Measurements from ENCODE around the gene TMEM52B. TPM values are rescaled to one million over a fixed set of nuclear protein-coding genes. Genes with fewer than 3 reads are reported as not detected.

TMEM52B gene
- total RNA-seq, 1 experiment from 2014 or later = not detected

DNA sequence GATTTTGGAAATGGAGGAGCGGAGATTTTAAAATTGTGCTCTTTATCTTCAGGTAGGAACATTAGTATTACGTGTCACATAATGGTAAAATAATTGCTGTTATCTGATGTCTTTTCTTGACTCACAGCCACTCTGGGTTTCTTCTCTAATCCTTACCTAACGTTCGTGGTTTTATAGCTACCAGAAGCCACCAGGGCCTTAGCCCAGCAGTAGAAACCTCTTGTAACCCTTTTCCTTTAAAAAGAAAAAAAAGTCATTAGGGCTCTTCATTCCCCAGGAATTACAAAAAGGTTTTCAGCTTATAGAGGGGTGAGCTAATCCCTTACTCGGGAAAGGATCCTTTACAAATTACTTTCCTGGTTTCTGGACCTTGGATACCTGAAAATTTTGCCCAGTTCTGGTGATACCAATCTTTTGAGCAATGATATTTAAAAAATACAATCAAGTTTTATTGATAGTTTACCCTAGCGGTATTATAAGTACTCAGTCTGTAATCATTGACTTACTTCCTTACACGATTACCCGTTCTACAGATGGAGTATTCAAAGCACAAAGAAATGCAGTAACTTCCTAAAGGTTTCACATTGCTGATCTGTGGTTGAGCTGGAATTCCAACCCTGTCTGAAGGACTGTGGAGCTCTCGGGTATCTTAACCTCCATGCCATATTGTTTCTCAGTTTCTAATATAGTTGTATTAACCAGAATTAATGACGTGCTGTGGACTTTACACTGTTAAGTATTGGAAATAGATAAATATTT lies 35.5 kb downstream of the TMEM52B start:
- no peak for DNase-seq (ENCODE audit: low read depth, low spot score)
- intact Hi-C loops (cut with micrococcal nuclease; ENCODE audit: unreplicated experiment) (no loop called here), in situ Hi-C loops (cut with HindIII; ENCODE audit: low pct_unique_long_range_greater_than_20kb, low sequenced_read_pairs) (no loop called here)
- no peak for TF ChIP-seq POLR2AphosphoS5 (IDR thresholded peaks at IDR 0.05; ENCODE audit: low read depth, low read length)
- TF ChIP-seq SIN3A (IDR thresholded peaks at IDR 0.05; ENCODE audit: borderline replicate concordance, insufficient read depth, low read depth, low read length) = no peak
- TF ChIP-seq, protein P1, sequence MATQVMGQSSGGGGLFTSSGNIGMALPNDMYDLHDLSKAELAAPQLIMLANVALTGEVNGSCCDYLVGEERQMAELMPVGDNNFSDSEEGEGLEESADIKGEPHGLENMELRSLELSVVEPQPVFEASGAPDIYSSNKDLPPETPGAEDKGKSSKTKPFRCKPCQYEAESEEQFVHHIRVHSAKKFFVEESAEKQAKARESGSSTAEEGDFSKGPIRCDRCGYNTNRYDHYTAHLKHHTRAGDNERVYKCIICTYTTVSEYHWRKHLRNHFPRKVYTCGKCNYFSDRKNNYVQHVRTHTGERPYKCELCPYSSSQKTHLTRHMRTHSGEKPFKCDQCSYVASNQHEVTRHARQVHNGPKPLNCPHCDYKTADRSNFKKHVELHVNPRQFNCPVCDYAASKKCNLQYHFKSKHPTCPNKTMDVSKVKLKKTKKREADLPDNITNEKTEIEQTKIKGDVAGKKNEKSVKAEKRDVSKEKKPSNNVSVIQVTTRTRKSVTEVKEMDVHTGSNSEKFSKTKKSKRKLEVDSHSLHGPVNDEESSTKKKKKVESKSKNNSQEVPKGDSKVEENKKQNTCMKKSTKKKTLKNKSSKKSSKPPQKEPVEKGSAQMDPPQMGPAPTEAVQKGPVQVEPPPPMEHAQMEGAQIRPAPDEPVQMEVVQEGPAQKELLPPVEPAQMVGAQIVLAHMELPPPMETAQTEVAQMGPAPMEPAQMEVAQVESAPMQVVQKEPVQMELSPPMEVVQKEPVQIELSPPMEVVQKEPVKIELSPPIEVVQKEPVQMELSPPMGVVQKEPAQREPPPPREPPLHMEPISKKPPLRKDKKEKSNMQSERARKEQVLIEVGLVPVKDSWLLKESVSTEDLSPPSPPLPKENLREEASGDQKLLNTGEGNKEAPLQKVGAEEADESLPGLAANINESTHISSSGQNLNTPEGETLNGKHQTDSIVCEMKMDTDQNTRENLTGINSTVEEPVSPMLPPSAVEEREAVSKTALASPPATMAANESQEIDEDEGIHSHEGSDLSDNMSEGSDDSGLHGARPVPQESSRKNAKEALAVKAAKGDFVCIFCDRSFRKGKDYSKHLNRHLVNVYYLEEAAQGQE (IDR thresholded peaks at IDR 0.05; ENCODE audit: insufficient read depth in 1 of 2, low read depth in 2 of 2, low read length in 1 of 2) = no peak
- TF ChIP-seq TCF7L2 (IDR thresholded peaks at IDR 0.05; ENCODE audit: low read depth, low read length) = no peak
- TF ChIP-seq, protein P2, sequence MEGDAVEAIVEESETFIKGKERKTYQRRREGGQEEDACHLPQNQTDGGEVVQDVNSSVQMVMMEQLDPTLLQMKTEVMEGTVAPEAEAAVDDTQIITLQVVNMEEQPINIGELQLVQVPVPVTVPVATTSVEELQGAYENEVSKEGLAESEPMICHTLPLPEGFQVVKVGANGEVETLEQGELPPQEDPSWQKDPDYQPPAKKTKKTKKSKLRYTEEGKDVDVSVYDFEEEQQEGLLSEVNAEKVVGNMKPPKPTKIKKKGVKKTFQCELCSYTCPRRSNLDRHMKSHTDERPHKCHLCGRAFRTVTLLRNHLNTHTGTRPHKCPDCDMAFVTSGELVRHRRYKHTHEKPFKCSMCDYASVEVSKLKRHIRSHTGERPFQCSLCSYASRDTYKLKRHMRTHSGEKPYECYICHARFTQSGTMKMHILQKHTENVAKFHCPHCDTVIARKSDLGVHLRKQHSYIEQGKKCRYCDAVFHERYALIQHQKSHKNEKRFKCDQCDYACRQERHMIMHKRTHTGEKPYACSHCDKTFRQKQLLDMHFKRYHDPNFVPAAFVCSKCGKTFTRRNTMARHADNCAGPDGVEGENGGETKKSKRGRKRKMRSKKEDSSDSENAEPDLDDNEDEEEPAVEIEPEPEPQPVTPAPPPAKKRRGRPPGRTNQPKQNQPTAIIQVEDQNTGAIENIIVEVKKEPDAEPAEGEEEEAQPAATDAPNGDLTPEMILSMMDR (IDR thresholded peaks at IDR 0.05) = no peak
- H3K27ac ChIP-seq (ENCODE audit: low read length) = peak overlapping the region; percentile 82
- no peaks in the 10 kb centered on the region for H3K9me3 ChIP-seq (ENCODE audit: control insufficient read depth, insufficient read depth, low read depth, low read length)
- TSS peak; percentile 76 for BruUV-seq (replicated peaks)
- H3K4me1 ChIP-seq (ENCODE audit: control insufficient read depth, insufficient read depth, low read length) = no peaks in the 10 kb centered on the region; the same call in 1 of the 2 replicates
- H3K27me3 ChIP-seq (ENCODE audit: control insufficient read depth, insufficient read depth, low read length) = no peaks in the 10 kb centered on the region
- ChIA-PET POLR2A (interaction anchor here (0.6 kb wide), 1 partner anchor 231 kb away, joined by 11 read pairs; no protein-coding TSS in a partner anchor), CTCF (no interaction called here)
- peak overlapping the region; percentile 72 to 85 for H3K4me3 ChIP-seq (ENCODE audit: low read depth in 2 of 2, low read length in 2 of 2)
- ATAC-seq = no peak
- peaks cover 7% of the 10 kb centered on the region; the same call in 1 of the 2 replicates for H3K36me3 ChIP-seq (ENCODE audit: control insufficient read depth, insufficient read depth, low read length)

DNA sequence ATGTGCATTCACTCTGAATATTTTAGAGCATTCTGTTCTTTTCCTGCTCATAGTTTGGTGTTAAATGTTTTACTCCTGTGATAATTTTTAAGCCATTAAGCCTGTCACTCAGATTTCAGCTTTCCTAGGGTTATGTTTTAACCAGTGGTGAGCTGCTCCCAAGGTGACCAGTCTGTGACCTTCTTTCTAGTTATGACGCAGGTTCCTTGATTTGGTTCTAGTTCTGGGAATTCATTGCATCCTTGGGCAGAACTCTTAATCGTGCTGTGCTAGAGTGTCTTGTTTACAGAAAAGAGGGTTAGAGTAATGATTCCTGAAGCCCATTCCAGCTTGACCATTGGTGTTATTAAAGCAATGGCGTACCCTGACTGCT lies 36.0 kb downstream of the TMEM52B start:
- H3K27me3 ChIP-seq (ENCODE audit: control insufficient read depth, insufficient read depth, low read length) = no peaks in the 10 kb centered on the region
- H3K27ac ChIP-seq (ENCODE audit: low read length) = peak overlapping the region; percentile 82

DNA sequence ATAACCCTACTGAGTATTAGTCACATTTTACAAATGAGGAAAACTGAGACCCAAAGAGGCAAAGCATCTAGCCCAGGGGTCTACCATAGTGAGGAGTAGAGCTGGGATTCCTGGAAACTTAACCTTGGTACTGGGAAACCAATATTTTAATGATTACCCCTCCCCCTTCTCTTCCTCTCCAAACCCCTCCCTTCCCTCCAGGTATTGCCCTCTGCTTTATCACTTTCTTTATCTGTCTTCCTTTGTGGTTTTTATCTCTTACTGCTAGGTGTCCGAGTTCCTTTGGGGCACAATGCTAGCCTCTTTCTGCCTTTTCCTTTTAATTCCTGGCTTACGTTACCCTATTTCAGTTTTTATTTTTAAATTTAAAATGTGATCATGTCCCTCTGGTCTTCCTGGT lies 36.6 kb downstream of the TMEM52B start:
- Histone ChIP-seq H3K36me3 (ENCODE audit: control insufficient read depth, insufficient read depth, low read length) (peaks cover 7% of the 10 kb centered on the region; the same call in 1 of the 2 replicates), H3K9me3 (ENCODE audit: control insufficient read depth, insufficient read depth, low read depth, low read length) (no peaks in the 10 kb centered on the region), H3K27ac (ENCODE audit: low read length) (no peak overlapping the region; the same call in 1 of the 2 replicates), H3K4me3 (ENCODE audit: low read depth in 2 of 2, low read length in 2 of 2) (peak overlapping the region in 1 of 2 experiments; percentile 72; a peak in 1 of 4 replicates), H3K27me3 (ENCODE audit: control insufficient read depth, insufficient read depth, low read length) (no peaks in the 10 kb centered on the region), H3K4me1 (ENCODE audit: control insufficient read depth, insufficient read depth, low read length) (no peaks in the 10 kb centered on the region; the same call in 1 of the 2 replicates)
- intact Hi-C loops (cut with micrococcal nuclease; ENCODE audit: unreplicated experiment) = no loop called here
- TF ChIP-seq SIN3A (IDR thresholded peaks at IDR 0.05; ENCODE audit: borderline replicate concordance, insufficient read depth, low read depth, low read length) (no peak), POLR2AphosphoS5 (IDR thresholded peaks at IDR 0.05; ENCODE audit: low read depth, low read length) (no peak), TCF7L2 (IDR thresholded peaks at IDR 0.05; ENCODE audit: low read depth, low read length) (no peak)
- TF ChIP-seq, protein P2 (IDR thresholded peaks at IDR 0.05) = no peak
- TF ChIP-seq, protein P1 (IDR thresholded peaks at IDR 0.05; ENCODE audit: insufficient read depth in 1 of 2, low read depth in 2 of 2, low read length in 1 of 2) = no peak
- DNase-seq (ENCODE audit: low read depth, low spot score) = no peak
- BruUV-seq (replicated peaks) = no TSS peak
- CTCF ChIA-PET = no interaction called here
- POLR2A ChIA-PET = no interaction called here
- ATAC-seq = no peak
- in situ Hi-C loops (cut with HindIII; ENCODE audit: low pct_unique_long_range_greater_than_20kb, low sequenced_read_pairs) = no loop called here

More for the DNA sequence above, 36.0 kb downstream of the TMEM52B start:
- no peak for DNase-seq (ENCODE audit: low read depth, low spot score)
- in situ Hi-C loops (cut with HindIII; ENCODE audit: low pct_unique_long_range_greater_than_20kb, low sequenced_read_pairs) (no loop called here), intact Hi-C loops (cut with micrococcal nuclease; ENCODE audit: unreplicated experiment) (no loop called here)
- Histone ChIP-seq H3K4me3 (ENCODE audit: low read depth in 2 of 2, low read length in 2 of 2) (peak overlapping the region; percentile 72 to 85), H3K36me3 (ENCODE audit: control insufficient read depth, insufficient read depth, low read length) (peaks cover 7% of the 10 kb centered on the region; the same call in 1 of the 2 replicates), H3K9me3 (ENCODE audit: control insufficient read depth, insufficient read depth, low read depth, low read length) (no peaks in the 10 kb centered on the region), H3K4me1 (ENCODE audit: control insufficient read depth, insufficient read depth, low read length) (no peaks in the 10 kb centered on the region; the same call in 1 of the 2 replicates)
- no peak for TF ChIP-seq SIN3A (IDR thresholded peaks at IDR 0.05; ENCODE audit: borderline replicate concordance, insufficient read depth, low read depth, low read length)
- TF ChIP-seq TCF7L2 (IDR thresholded peaks at IDR 0.05; ENCODE audit: low read depth, low read length) = no peak
- no TSS peak for BruUV-seq (replicated peaks)
- ChIA-PET POLR2A (no interaction called here), CTCF (no interaction called here)
- no peak for ATAC-seq
